Lower leg skin (tissue), 4 donors: Measurements from ENCODE around the gene RPL31. TPM values are rescaled to one million over a fixed set of nuclear protein-coding genes. Genes with fewer than 3 reads are reported as not detected.

Source experiments
- DNase-seq, 2 donors: peaks; one replicate each; pipeline ENCODE4 v3.0.0-alpha.2; 2019; ENCODE audit warnings: low spot score in 2 of 2
- H3K4me3 ChIP-seq: fragments of 200-600 bp; sonication (generic); 2 replicates; pipeline ENCODE4 v1.5.1; 2017; ENCODE audit warnings: mild to moderate bottlenecking, low read depth; ENCODE audit not compliant: poor library complexity, severe bottlenecking
- POLR2A ChIP-seq, 2 donors: fragments of 450-650 bp; IDR thresholded peaks; one replicate each; pipeline ENCODE4 v1.6.1; 2016 to 2017; ENCODE audit warnings: antibody characterized with exemption in 2 of 2, mild to moderate bottlenecking in 1 of 2, moderate library complexity in 1 of 2
- WGBS, 2 donors: methylation state at CpG; one replicate each; pipeline ENCODE4 v1.1.5; 2018; 5-methylcytosine and 5-hydroxymethylcytosine counted together
- intact Hi-C: fragments of 100-400 bp; cut with DNase I; formaldehyde crosslinking; loops from one replicate; pipeline ENCODE4 v1.15.0; 2023; ENCODE audit warnings: low total_unique reads
- total RNA-seq, 4 donors: library from RNA; depleted of rRNA; stranded (reverse); fragments of >200 nt; gene quantifications; one replicate each; pipeline ENCODE4 v1.1.0, GENCODE V29; 2016
- TF ChIP-seq, protein P1 (sequence below), 3 donors: fragments of 450-650 bp; IDR thresholded peaks; one replicate each; pipeline ENCODE4 v1.5.1; 2016; ENCODE audit warnings: antibody characterized with exemption in 3 of 3, mild to moderate bottlenecking in 3 of 3, moderate library complexity in 2 of 3

Gene RPL31
- total RNA-seq, 4 donors from 2014 or later: 1,244 to 1,827 (median 1,503) TPM

DNA sequence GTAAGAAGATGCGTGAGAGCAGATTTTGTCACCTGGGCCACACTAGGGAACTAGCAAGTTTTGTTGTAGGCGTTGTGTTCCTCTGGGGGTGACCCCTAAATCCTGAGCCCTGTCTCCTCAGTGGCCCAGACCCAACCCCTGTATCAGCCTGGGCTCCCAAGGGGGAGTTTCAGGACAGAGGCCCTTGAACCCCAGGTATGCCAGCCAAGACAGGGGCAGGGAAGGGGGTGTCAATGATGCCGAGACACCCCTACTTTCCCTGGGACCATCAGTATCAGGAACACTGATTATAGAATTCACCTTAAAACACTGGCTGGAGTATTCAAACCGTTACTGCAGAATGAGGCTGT, 39.1 kb upstream of the RPL31 start:
- no peak for DNase-seq
- intact Hi-C loops: no loop called here
- WGBS, 2 donors: 89 to 93% methylated on average over 4 of the region's 4 CpGs
- H3K4me3 ChIP-seq: no peak overlapping the region
- no peak for TF ChIP-seq POLR2A (IDR thresholded peaks at IDR 0.05)
- TF ChIP-seq, protein P1, sequence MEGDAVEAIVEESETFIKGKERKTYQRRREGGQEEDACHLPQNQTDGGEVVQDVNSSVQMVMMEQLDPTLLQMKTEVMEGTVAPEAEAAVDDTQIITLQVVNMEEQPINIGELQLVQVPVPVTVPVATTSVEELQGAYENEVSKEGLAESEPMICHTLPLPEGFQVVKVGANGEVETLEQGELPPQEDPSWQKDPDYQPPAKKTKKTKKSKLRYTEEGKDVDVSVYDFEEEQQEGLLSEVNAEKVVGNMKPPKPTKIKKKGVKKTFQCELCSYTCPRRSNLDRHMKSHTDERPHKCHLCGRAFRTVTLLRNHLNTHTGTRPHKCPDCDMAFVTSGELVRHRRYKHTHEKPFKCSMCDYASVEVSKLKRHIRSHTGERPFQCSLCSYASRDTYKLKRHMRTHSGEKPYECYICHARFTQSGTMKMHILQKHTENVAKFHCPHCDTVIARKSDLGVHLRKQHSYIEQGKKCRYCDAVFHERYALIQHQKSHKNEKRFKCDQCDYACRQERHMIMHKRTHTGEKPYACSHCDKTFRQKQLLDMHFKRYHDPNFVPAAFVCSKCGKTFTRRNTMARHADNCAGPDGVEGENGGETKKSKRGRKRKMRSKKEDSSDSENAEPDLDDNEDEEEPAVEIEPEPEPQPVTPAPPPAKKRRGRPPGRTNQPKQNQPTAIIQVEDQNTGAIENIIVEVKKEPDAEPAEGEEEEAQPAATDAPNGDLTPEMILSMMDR (IDR thresholded peaks at IDR 0.05): no peak

DNA sequence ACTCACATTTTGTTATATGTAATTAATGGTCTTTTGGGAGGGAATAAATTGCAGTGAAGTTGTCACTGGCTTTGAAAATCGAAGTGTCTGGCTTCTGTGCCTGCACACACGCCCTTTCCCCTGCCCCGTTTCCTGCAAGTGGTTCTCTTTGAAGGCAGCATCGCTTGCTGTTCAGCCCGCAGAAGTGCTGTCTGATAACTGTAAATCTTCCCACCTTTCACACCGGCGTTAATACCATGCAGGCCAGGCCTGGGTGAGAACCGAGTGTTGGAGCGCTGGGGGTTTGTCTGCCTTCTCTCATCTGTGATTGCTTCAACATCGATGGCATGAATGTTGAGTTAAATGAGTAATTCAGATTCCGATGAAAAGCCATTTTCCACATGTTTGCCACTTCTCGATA, 37.9 kb upstream of the RPL31 start:
- no peak for DNase-seq
- H3K4me3 ChIP-seq: no peak overlapping the region
- 58 to 61% methylated on average over 12 of the region's 12 CpGs for WGBS, 2 donors
- intact Hi-C loops: no loop called here
- TF ChIP-seq POLR2A (IDR thresholded peaks at IDR 0.05): no peak
- TF ChIP-seq, protein P1 (IDR thresholded peaks at IDR 0.05): no peak

DNA sequence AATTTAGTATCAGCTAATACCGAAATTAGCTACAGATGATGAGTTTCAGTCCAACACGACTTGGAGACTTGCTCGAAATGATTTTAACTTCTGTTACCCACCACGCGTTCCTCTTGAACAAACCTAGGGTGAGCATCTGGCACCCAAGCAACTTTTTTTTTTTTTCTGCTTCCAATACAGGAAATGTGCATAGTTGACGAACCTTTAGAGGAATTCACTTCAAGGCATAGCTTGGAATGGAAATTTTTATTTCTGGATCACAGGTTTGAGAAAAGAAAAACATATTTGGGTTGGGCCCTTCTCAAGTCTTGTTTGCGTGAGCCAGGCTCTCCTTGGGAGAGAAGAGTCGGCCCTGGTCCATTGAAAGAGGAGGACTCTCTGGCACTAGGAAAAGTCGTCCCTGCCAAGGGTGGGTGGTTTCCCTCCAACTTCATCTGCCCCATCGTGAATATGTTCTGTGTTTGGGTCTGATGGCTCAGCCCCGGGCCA, 37.4 kb upstream of the RPL31 start:
- intact Hi-C loops: no loop called here
- WGBS, 2 donors: 51% methylated on average over 11 of the region's 11 CpGs
- TF ChIP-seq, protein P1 (IDR thresholded peaks at IDR 0.05): no peak
- TF ChIP-seq POLR2A (IDR thresholded peaks at IDR 0.05): no peak
- DNase-seq: no peak
- no peak overlapping the region for H3K4me3 ChIP-seq

DNA sequence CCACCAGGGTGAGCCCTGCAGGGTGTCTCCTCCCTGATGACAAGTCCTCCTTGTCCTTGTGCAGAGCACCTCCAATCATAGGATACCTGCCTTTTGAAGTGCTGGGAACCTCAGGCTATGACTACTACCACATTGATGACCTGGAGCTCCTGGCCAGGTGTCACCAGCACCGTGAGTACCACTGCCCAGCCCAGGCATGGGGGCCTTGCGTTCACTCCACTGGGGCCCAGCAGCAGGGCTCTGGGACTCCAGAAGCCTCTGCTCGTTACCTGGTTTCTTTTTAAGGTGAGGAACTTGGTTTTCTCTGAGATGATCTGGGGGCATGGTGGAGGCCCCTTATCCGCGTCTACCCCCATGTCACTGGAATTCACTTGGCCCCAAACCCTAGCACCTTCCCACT, 36.5 kb upstream of the RPL31 start:
- H3K4me3 ChIP-seq: no peak overlapping the region
- WGBS, 2 donors: 94 to 95% methylated on average over 5 of the region's 5 CpGs
- TF ChIP-seq POLR2A (IDR thresholded peaks at IDR 0.05): no peak
- TF ChIP-seq, protein P1 (IDR thresholded peaks at IDR 0.05): no peak
- intact Hi-C loops: no loop called here
- no peak for DNase-seq

DNA sequence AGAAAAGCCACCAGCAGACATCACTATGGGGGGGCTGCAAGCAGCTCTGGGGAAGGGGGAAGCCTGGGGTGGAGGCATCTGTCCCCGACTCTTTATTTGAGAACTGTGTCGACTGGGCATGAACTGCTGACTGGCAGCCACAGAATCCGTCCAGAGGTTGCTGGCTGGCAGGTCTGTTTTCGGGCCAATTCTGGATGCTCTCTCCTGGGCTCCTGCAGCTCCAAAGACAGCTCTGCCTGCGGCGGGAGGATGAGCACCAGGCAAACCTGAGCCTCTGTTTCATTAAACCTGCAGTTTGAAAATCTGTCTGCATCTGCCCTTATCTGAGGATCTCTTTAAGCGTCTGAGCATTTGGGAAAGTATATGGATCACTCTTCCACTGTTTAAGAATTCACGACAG, 34.4 kb upstream of the RPL31 start:
- intact Hi-C loops: no loop called here
- 92 to 93% methylated on average over 8 of the region's 8 CpGs for WGBS, 2 donors
- no peak for DNase-seq
- TF ChIP-seq, protein P1 (IDR thresholded peaks at IDR 0.05): no peak
- TF ChIP-seq POLR2A (IDR thresholded peaks at IDR 0.05): no peak
- H3K4me3 ChIP-seq: no peak overlapping the region
